CD14-positive monocyte (primary cell): ENCODE measurements around the gene CHRNA4. TPM values are rescaled to one million over a fixed set of nuclear protein-coding genes. Genes with fewer than 3 reads are reported as not detected.

Experiments
- DNase-seq, 3 donors: peaks; one replicate each; pipeline ENCODE4 v3.0.0-alpha.2; 2011 to 2022
- H2AFZ ChIP-seq: 2 replicates; pipeline ENCODE4 v1.6.0; 2012; ENCODE audit warnings: mild to moderate bottlenecking, low read depth, low read length, inconsistent platforms; ENCODE audit not compliant: insufficient read depth, poor library complexity, severe bottlenecking
- H3K27ac ChIP-seq, 2 donors: 1 replicate in 1 of 2; 2 replicates in 1 of 2; pipeline ENCODE4 v1.5.1; 2012 to 2013; ENCODE audit warnings: low read length in 2 of 2, control low read depth in 1 of 2, inconsistent platforms in 1 of 2, low read depth in 1 of 2, mild to moderate bottlenecking in 1 of 2
- H3K27me3 ChIP-seq, 2 donors: one replicate each; pipeline versions ENCODE4 v1.6.0 to v1.6.1; 2011 to 2013; ENCODE audit warnings: low read length in 2 of 2; ENCODE audit not compliant: control insufficient read depth in 2 of 2, insufficient read depth in 2 of 2
- H3K36me3 ChIP-seq, 2 donors: replicated peaks in 1 of 2; 1 replicate in 1 of 2; 2 replicates in 1 of 2; pipeline versions ENCODE4 v1.5.1 to v1.6.1; 2012 to 2013; ENCODE audit warnings: low read length in 2 of 2, control low read depth in 1 of 2, inconsistent platforms in 1 of 2, mild to moderate bottlenecking in 1 of 2; ENCODE audit not compliant: insufficient read depth in 2 of 2, control insufficient read depth in 1 of 2
- H3K4me1 ChIP-seq, 2 donors: 1 replicate in 1 of 2; 2 replicates in 1 of 2; pipeline versions ENCODE4 v1.5.1 to v1.6.1; 2012 to 2013; ENCODE audit warnings: low read length in 2 of 2, control low read depth in 1 of 2, inconsistent platforms in 1 of 2, mild to moderate bottlenecking in 1 of 2, moderate library complexity in 1 of 2; ENCODE audit not compliant: insufficient read depth in 2 of 2, control insufficient read depth in 1 of 2
- H3K4me2 ChIP-seq: replicated peaks from 2 replicates; pipeline ENCODE3; 2012; ENCODE audit warnings: low read length, moderate library complexity, mild to moderate bottlenecking; ENCODE audit not compliant: poor library complexity, severe bottlenecking; ENCODE audit errors: extremely low read depth
- H3K4me3 ChIP-seq, 3 experiments: fragments of 200-600 bp in 1 of 3; sonication (generic) in 1 of 3; replicated peaks in 1 of 3; 1 replicate in 2 of 3; 2 replicates in 1 of 3; pipeline ENCODE4 v1.5.1; 2011 to 2013; ENCODE audit warnings: low read length in 3 of 3, mild to moderate bottlenecking in 3 of 3, control low read depth in 2 of 3, low read depth in 2 of 3, inconsistent platforms in 1 of 3, moderate library complexity in 1 of 3
- H3K79me2 ChIP-seq: 2 replicates; pipeline ENCODE4 v1.6.0; 2012; ENCODE audit warnings: mild to moderate bottlenecking, control low read depth, inconsistent platforms, low read length, moderate library complexity; ENCODE audit not compliant: insufficient read depth
- H3K9ac ChIP-seq: 2 replicates; pipeline ENCODE4 v1.6.0; 2017; ENCODE audit warnings: low read length, mild to moderate bottlenecking; ENCODE audit not compliant: insufficient read depth, poor library complexity, severe bottlenecking
- H3K9me3 ChIP-seq, 2 donors: replicated peaks in 1 of 2; 1 replicate in 1 of 2; 2 replicates in 1 of 2; pipeline versions ENCODE4 v1.5.1 to v1.6.1; 2012 to 2013; ENCODE audit warnings: low read length in 2 of 2, control low read depth in 1 of 2; ENCODE audit not compliant: control insufficient read depth in 1 of 2, insufficient read depth in 1 of 2
- H4K20me1 ChIP-seq: 2 replicates; pipeline ENCODE4 v1.6.0; 2012; ENCODE audit warnings: mild to moderate bottlenecking, low read length, control low read depth, moderate library complexity; ENCODE audit not compliant: insufficient read depth
- H3K27ac Mint-ChIP-seq, 7 donors: one replicate each; pipeline ENCODE4 v1.8.0; 2020; ENCODE audit warnings: mild to moderate bottlenecking in 7 of 7, mixed read lengths in 7 of 7, moderate library complexity in 6 of 7, inconsistent platforms in 2 of 7
- H3K27me3 Mint-ChIP-seq, 3 donors: one replicate each; pipeline ENCODE4 v1.8.0; 2021 to 2022; ENCODE audit warnings: low read depth in 3 of 3, mild to moderate bottlenecking in 3 of 3, mixed read lengths in 3 of 3, moderate library complexity in 3 of 3, inconsistent platforms in 1 of 3
- H3K36me3 Mint-ChIP-seq, 2 donors: one replicate each; pipeline ENCODE4 v1.8.0; 2020; ENCODE audit warnings: mixed read lengths in 2 of 2, inconsistent platforms in 1 of 2, mild to moderate bottlenecking in 1 of 2
- H3K4me1 Mint-ChIP-seq: one replicate; pipeline ENCODE4 v1.8.0; 2020; ENCODE audit warnings: mild to moderate bottlenecking, mixed read lengths
- H3K4me3 Mint-ChIP-seq, 2 donors: one replicate each; pipeline ENCODE4 v1.8.0; 2020; ENCODE audit warnings: mild to moderate bottlenecking in 2 of 2, mixed read lengths in 2 of 2, moderate library complexity in 1 of 2
- H3K9me3 Mint-ChIP-seq, 7 donors: one replicate each; pipeline ENCODE4 v1.8.0; 2020 to 2022; ENCODE audit warnings: mixed read lengths in 7 of 7, mild to moderate bottlenecking in 6 of 7, moderate library complexity in 6 of 7, inconsistent platforms in 2 of 7
- CTCF ChIP-seq: fragments of 200-600 bp; IDR thresholded peaks from one replicate; pipeline ENCODE4 v1.8.0; 2022; ENCODE audit warnings: antibody characterized with exemption, mild to moderate bottlenecking
- WGBS: methylation state at CpG from one replicate; pipeline ENCODE4 v1.1.5; 2013; ENCODE audit warnings: missing lambda C conversion rate; ENCODE audit not compliant: insufficient coverage; 5-methylcytosine and 5-hydroxymethylcytosine counted together
- intact Hi-C, 2 donors: fragments of 100-400 bp; cut with micrococcal nuclease; formaldehyde crosslinking; loops; one replicate each; pipeline versions ENCODE4 v1.15.0 to v1.15.1; 2023
- polyA plus RNA-seq, 3 donors: library from polyadenylated mRNA; depleted of rRNA in 1 of 3; unstranded in 2 of 3; stranded (reverse) in 1 of 3; fragments of 300-500 nt in 2 of 3; fragments of >200 nt in 1 of 3; fragmentation: Illumina TruSeq in 2 of 3; gene quantifications; 1 replicate in 2 of 3; 2 replicates in 1 of 3; pipeline ENCODE4 v1.2.3, GENCODE V29; 2012 to 2021

CHRNA4 gene
- polyA plus RNA-seq, 3 donors, result not detected

GRCh38 chr20:63344616-63345327 is 16.4 kb downstream of the CHRNA4 start:
- no peak overlapping the region for H3K9ac ChIP-seq
- no peaks in the 10 kb centered on the region for H3K36me3 ChIP-seq
- Mint-ChIP-seq H3K27ac (no peak overlapping the region), H3K4me3 (no peak overlapping the region), H3K36me3 (no peaks in the 10 kb centered on the region), H3K27me3 (peaks cover 0 to 8% (median 7%) of the 10 kb centered on the region in 3 donors), H3K9me3 (peaks cover 7 to 14% (median 10%) of the 10 kb centered on the region in 7 donors), H3K4me1 (no peaks in the 10 kb centered on the region)
- H3K79me2 ChIP-seq, result no peaks in the 10 kb centered on the region
- no peak for DNase-seq
- intact Hi-C loops, result no loop called here
- no peaks in the 10 kb centered on the region for H4K20me1 ChIP-seq
- no peak for TF ChIP-seq CTCF
- peaks cover 0 to 2% of the 10 kb centered on the region in 2 donors for H3K9me3 ChIP-seq
- WGBS, result 76% methylated on average over 13 of the region's 21 CpGs
- H3K27me3 ChIP-seq, result no peaks in the 10 kb centered on the region
- H3K27ac ChIP-seq, result no peak overlapping the region
- no peak overlapping the region for H3K4me2 ChIP-seq
- H2AFZ ChIP-seq, result no peak overlapping the region
- no peaks in the 10 kb centered on the region for H3K4me1 ChIP-seq
- H3K4me3 ChIP-seq, result no peak overlapping the region

GRCh38 chr20:63343460-63344445 is 17.4 kb downstream of the CHRNA4 start:
- Histone ChIP-seq H4K20me1 (no peaks in the 10 kb centered on the region), H3K79me2 (no peaks in the 10 kb centered on the region), H3K27ac (no peak overlapping the region), H3K4me3 (no peak overlapping the region), H3K4me2 (no peak overlapping the region), H2AFZ (no peak overlapping the region), H3K9ac (no peak overlapping the region), H3K27me3 (no peaks in the 10 kb centered on the region), H3K9me3 (peaks cover 6 to 9% of the 10 kb centered on the region in 2 donors), H3K36me3 (no peaks in the 10 kb centered on the region), H3K4me1 (no peaks in the 10 kb centered on the region)
- Mint-ChIP-seq H3K27ac (no peak overlapping the region), H3K9me3 (peaks cover 7 to 24% (median 14%) of the 10 kb centered on the region in 7 donors), H3K4me3 (no peak overlapping the region), H3K36me3 (no peaks in the 10 kb centered on the region), H3K4me1 (no peaks in the 10 kb centered on the region), H3K27me3 (peaks cover 2 to 8% (median 7%) of the 10 kb centered on the region in 3 donors)
- DNase-seq, result no peak
- intact Hi-C loops, result no loop called here
- 79% methylated on average over 28 of the region's 37 CpGs for WGBS
- no peak for TF ChIP-seq CTCF
